ENCODE results near the gene MYLK.
"Not testable (repeated sequence)": the region's sequence is repeated elsewhere in the genome, so short reads cannot be mapped to it uniquely, and the experiment has no call there.

The MYLK gene

GRCh38 chr3:123611674-123612073 lies 272.5 kb downstream of the MYLK start:
- DNase-seq = not testable (repeated sequence)

- DNase-seq = no peak
Measured at GRCh38 chr3:123611082-123611481, 273.1 kb downstream of the MYLK start.

DNA sequence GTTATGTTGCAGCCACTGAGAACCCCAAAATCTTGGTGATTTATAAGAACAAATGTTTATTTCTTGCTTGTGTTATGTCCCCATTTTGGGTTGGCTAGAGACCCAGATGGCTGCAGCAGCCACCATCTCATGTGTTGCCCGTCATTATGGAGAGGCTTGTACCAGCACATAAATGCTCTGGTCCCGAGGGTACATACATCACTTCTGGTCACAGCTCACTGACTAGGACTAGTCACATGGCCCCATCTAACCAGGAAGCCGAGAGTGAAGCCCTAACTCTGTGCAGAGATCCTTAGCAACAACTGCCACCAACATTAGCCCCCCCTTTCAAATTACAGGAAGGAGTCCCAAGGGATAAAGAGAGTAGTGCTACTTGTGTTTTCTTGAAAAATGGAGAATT lies 273.8 kb downstream of the MYLK start:
- no peak for DNase-seq

DNA sequence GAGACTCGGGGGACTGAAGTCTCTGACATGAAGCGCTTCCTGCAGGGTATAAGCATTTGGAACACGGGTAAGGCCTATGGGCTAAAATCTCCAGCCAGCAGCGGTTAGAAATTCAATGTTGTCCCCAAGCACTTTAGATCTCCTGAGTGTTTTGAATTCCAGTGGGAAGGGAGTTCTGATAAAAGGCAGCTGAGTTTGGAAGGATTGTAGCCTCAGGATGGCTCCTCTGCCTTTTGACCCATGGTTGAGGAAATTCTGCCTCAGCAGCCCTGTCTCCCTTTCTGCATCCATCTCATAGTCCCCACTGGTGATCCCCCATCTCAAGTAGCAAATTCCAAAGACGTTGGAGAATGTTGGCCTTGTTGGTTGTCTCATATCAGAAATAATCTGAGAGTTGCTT lies 275.1 kb downstream of the MYLK start:
- DNase-seq = no peak

GRCh38 chr3:123608263-123608937 lies 275.7 kb downstream of the MYLK start:
- no peak for DNase-seq

DNA sequence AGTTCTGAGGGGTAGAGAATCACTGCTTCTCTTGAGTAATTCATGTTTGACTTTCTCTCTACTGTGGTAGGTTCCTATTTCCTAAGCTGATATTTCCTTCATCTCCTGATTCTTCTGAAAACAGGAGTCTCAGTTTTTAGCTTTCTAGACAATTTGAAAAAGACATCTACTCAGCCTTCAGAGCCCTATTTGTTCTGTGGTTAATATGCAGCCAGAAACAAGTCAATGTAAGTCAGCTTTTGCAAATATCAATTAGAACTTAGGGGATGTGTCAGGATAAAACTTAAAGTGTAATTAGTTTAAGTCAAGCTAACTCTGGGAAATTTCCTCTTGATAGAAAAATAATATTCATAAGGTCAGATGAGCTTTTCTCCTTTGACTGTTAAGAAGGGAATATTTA lies 277.6 kb downstream of the MYLK start:
- no peak for DNase-seq

- DNase-seq = no peak
Measured at GRCh38 chr3:123605789-123606234, 278.3 kb downstream of the MYLK start.

DNA sequence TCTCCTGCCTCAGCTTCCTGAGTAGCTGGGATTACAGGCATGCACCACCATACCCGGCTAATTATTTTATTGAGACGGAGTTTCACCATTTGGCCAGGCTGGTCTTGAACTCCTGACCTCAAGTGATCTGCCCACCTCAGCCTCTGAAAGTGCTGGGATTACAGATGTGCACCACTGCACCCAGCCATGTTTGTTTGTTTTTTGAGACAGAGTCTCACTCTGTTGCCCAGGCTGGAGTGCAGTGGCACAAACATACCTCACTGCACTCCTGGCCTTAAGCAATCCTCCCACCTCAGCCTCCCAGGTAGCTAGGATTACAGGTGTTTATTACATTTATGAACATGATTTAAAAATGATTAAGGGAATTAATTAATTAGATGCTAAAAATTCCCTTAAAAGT lies 281.0 kb downstream of the MYLK start:
- not testable (repeated sequence) for DNase-seq

DNA sequence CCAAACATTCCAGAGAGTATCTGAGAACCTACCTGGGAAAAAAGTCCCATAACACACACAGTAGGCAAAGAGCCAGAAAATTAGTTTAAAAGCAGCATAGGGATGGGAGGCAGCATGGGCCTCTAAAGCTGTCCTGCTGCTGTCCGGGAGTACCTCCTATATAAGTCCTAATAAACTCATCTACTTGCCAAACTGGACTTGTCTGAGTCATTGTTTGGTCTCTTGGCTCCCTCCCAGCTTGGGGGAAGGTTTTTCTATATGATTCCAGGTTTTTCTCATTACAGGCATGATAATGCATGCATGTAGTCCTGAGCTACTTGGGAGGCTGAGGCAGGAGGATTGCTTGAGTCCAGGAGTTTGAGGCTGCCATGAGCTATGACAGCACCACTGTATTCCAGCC lies 281.8 kb downstream of the MYLK start:
- DNase-seq = no peak

GRCh38 chr3:123600863-123601262 lies 283.3 kb downstream of the MYLK start:
- DNase-seq = not testable (repeated sequence)

- no peak for DNase-seq
Measured at GRCh38 chr3:123597561-123597960, 286.6 kb downstream of the MYLK start.

GRCh38 chr3:123595396-123596180 lies 288.5 kb downstream of the MYLK start:
- DNase-seq = no peak

GRCh38 chr3:123593381-123593780 lies 290.8 kb downstream of the MYLK start:
- no peak for DNase-seq

DNA sequence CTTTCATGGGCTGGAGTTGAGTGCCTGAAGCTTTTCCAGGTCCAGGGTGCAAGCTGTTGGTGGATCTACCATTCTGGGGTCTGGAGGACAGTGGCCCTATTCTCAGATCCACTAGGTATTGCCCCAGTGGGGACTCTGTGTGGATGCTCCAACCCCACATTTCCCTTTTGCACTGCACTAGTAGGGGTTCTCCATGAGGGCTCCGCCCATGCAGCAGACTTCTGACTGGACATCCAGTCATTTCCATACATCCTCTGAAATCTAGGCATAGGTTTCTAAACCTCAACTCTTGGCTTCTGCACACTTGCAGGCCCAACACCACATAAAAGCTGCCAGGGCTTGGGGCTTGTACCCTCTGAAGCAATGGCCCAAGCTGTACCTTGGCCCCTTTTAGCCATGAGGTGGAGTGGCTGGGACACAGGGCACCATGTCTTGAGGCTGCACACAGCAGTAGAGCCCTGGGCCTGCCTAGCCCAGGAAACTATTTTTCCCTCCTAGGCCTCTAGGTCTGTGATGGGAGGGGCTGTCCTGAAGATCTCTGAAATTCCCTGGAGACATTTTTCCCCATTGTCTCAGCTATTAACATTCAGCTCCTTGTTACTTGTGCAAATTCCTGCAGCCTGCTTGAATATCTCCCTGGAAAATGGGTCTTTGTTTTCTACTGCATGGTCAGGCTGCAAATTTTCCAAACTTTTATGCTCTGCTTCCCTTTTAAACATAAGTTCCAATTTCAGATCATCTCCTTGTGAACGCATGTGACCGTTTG lies 293.3 kb downstream of the MYLK start:
- no peak for DNase-seq

GRCh38 chr3:123587401-123587800 lies 296.7 kb downstream of the MYLK start:
- no peak for DNase-seq

- DNase-seq = no peak
Measured at GRCh38 chr3:123586968-123587367, 297.2 kb downstream of the MYLK start.

- peak; percentile 49 for DNase-seq
Measured at GRCh38 chr3:123586131-123586530, 298.0 kb downstream of the MYLK start.

- peak; percentile 95 for DNase-seq
Measured at GRCh38 chr3:123584988-123585937, 298.9 kb downstream of the MYLK start, which contains the start of gene HACD2. Gene HACD2, minus strand, starts transcription at chr3:123585053. Its CDS starts 26 bp downstream, at chr3:123585027.

DNA sequence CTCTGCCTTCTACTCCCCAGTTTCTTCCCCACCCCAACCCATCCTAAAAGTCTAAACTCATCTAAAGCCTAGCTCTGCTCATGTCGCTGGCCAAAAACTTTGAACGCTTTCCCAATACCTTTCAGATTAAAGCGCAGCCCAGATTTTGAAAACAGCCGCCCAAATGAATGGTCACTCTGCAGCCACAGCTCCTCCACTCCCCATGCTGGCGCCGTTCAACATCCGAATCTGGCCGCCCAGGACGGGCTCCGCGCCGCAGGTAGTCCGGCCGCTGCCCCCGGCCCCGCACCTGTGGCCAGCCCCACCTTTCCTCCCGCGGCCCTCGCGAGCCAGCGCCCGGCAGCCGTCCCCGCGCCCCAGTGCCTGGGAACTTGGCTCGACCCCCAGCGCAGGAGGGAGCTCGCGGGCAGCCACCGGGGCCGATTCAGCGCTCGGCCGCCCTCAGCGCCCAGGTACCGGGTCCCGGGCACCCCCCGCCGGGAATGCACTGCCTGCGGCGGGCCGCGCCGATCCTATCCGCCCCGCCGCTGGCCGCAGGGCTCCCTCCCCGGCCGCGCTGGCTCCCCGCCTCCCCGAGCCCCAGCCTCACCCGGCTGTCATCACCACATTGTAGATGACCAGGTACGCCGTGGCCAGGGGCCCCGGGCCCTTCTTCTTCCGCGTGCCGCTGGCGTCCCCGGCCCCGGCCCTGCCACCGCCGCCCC lies 299.7 kb downstream of the MYLK start:
- DNase-seq = no peak

DNA sequence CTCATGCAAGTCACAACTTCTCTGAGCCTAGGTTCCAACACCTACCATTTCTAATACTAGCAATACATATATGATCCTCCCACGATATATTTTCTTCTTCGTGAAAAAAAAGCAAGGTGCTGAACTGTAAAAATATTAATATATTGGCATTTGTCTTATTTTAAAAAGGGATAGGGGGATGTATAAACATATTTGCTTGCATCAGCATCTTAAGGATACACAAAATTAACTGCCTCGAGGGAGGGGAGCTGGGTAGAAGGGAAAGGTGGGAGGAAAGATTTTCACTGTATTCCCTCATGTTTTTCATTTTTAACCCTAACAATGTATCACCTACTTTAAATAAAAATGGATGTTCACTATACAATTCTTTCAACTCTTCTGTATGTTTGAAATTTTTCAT lies 300.6 kb downstream of the MYLK start:
- DNase-seq = no peak

GRCh38 chr3:123582315-123582714 lies 301.8 kb downstream of the MYLK start:
- no peak for DNase-seq

- DNase-seq = no peak
Measured at GRCh38 chr3:123576122-123576521, 308.0 kb downstream of the MYLK start.
